ENCODE measurements around the gene HNF1A.

The HNF1A gene

DNA sequence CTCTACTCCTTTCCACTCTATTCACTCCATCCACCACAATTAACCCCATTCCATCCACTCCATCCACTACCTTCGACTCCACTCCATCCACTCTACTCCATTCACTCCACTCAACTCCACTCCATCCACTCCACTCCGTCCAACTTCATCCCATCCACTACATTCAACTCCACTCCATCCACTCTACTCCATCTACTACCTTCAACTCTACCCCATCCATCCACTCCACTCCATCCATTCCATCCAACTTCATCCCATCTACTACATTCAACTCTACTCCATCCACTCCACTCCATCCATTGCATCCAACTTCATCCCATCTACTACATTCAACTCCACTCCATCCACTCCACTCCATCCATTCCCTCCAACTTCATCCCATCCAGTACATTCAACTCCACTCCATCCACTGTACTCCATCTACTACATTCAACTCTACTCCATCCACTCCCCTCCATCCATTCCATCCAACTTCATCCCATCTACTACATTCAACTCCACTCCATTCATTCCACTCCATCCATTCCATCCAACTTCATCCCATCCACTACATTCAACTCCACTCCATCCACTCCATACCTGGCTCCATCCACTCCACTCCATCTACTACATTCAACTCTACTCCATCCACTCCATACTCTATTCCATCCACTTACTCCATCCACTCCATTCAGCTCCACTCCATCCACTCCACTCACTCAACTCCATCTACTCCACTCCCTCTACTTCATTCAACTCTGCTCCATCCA lies 16.4 kb downstream of the HNF1A start:
- H3K27me3 ChIP-seq (ENCODE audit: insufficient read depth, low read length, poor library complexity, severe bottlenecking), result no peaks in the 10 kb centered on the region
- TF ChIP-seq, protein P1, sequence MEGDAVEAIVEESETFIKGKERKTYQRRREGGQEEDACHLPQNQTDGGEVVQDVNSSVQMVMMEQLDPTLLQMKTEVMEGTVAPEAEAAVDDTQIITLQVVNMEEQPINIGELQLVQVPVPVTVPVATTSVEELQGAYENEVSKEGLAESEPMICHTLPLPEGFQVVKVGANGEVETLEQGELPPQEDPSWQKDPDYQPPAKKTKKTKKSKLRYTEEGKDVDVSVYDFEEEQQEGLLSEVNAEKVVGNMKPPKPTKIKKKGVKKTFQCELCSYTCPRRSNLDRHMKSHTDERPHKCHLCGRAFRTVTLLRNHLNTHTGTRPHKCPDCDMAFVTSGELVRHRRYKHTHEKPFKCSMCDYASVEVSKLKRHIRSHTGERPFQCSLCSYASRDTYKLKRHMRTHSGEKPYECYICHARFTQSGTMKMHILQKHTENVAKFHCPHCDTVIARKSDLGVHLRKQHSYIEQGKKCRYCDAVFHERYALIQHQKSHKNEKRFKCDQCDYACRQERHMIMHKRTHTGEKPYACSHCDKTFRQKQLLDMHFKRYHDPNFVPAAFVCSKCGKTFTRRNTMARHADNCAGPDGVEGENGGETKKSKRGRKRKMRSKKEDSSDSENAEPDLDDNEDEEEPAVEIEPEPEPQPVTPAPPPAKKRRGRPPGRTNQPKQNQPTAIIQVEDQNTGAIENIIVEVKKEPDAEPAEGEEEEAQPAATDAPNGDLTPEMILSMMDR (conservative IDR thresholded peaks at IDR 0.05; ENCODE audit: low read length), result no peak
- TF ChIP-seq EZH2phosphoT487 (IDR thresholded peaks at IDR 0.05; ENCODE audit: borderline replicate concordance), result no peak

DNA sequence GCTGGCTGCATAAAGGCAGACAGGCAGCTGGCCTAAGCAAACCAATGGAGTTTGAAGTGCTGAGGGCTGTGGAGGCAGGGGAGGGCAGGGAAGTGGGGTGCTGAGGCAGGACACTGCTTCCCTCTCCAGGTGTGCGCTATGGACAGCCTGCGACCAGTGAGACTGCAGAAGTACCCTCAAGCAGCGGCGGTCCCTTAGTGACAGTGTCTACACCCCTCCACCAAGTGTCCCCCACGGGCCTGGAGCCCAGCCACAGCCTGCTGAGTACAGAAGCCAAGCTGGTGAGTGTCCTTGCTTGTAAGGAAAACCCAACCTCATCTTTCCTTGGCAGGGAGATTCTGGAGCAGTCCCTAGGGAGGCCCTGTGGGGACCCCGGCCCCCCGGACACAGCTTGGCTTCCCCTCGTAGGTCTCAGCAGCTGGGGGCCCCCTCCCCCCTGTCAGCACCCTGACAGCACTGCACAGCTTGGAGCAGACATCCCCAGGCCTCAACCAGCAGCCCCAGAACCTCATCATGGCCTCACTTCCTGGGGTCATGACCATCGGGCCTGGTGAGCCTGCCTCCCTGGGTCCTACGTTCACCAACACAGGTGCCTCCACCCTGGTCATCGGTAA lies 17.9 kb downstream of the HNF1A start:
- Histone ChIP-seq H3F3A (ENCODE audit: low read depth) (no peaks in the 10 kb centered on the region), H3K4me1 (ENCODE audit: insufficient read depth, low read length, poor library complexity, severe bottlenecking) (peaks cover 19% of the 10 kb centered on the region), H3K4me3 (ENCODE audit: low read length, poor library complexity, severe bottlenecking) (no peak overlapping the region), H3K4me2 (ENCODE audit: low read depth, low read length, poor library complexity, severe bottlenecking) (no peak overlapping the region), H3K27me3 (ENCODE audit: insufficient read depth, low read length, poor library complexity, severe bottlenecking) (no peaks in the 10 kb centered on the region), H3K79me2 (ENCODE audit: insufficient read depth, low read length) (no peaks in the 10 kb centered on the region), H3K9me3 (ENCODE audit: insufficient read depth, low read depth, low read length) (no peaks in the 10 kb centered on the region), H3K9ac (ENCODE audit: low read depth, low read length, poor library complexity, severe bottlenecking) (no peak overlapping the region), H3K9me2 (replicated peaks; ENCODE audit: low read depth, low read length) (no peaks in the 10 kb centered on the region), H3K36me3 (ENCODE audit: insufficient read depth, low read length) (no peaks in the 10 kb centered on the region), H4K20me1 (ENCODE audit: insufficient read depth, low read length, poor library complexity, severe bottlenecking) (no peaks in the 10 kb centered on the region), H2AFZ (ENCODE audit: low read length) (no peak overlapping the region)
- TF ChIP-seq, protein P1 (conservative IDR thresholded peaks at IDR 0.05; ENCODE audit: low read length), result no peak
- TF ChIP-seq EZH2phosphoT487 (IDR thresholded peaks at IDR 0.05; ENCODE audit: borderline replicate concordance), result no peak

More for the DNA sequence above, 16.4 kb downstream of the HNF1A start:
- Histone ChIP-seq H3K79me2 (ENCODE audit: insufficient read depth, low read length) (no peaks in the 10 kb centered on the region), H3K4me3 (ENCODE audit: low read length, poor library complexity, severe bottlenecking) (no peak overlapping the region), H2AFZ (ENCODE audit: low read length) (no peak overlapping the region), H3K4me2 (ENCODE audit: low read depth, low read length, poor library complexity, severe bottlenecking) (no peak overlapping the region), H3K9me2 (replicated peaks; ENCODE audit: low read depth, low read length) (no peaks in the 10 kb centered on the region), H3F3A (ENCODE audit: low read depth) (no peaks in the 10 kb centered on the region), H3K9me3 (ENCODE audit: insufficient read depth, low read depth, low read length) (no peaks in the 10 kb centered on the region), H3K4me1 (ENCODE audit: insufficient read depth, low read length, poor library complexity, severe bottlenecking) (peaks cover 4% of the 10 kb centered on the region), H4K20me1 (ENCODE audit: insufficient read depth, low read length, poor library complexity, severe bottlenecking) (no peaks in the 10 kb centered on the region), H3K9ac (ENCODE audit: low read depth, low read length, poor library complexity, severe bottlenecking) (no peak overlapping the region), H3K36me3 (ENCODE audit: insufficient read depth, low read length) (no peaks in the 10 kb centered on the region)

DNA sequence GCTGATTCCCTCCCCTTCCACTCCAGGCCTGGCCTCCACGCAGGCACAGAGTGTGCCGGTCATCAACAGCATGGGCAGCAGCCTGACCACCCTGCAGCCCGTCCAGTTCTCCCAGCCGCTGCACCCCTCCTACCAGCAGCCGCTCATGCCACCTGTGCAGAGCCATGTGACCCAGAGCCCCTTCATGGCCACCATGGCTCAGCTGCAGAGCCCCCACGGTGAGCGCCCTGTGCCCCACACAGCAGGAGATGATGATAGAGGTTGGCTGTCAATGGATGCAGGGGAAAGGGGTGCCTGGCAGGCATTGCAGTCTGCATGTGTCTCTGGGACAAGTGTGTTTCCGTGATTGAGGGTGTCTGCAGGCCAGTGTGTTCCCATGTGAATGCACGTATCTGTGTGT lies 19.1 kb downstream of the HNF1A start:
- Histone ChIP-seq H3K9ac (ENCODE audit: low read depth, low read length, poor library complexity, severe bottlenecking) (no peak overlapping the region), H3K4me3 (ENCODE audit: low read length, poor library complexity, severe bottlenecking) (no peak overlapping the region), H4K20me1 (ENCODE audit: insufficient read depth, low read length, poor library complexity, severe bottlenecking) (no peaks in the 10 kb centered on the region), H3K79me2 (ENCODE audit: insufficient read depth, low read length) (no peaks in the 10 kb centered on the region), H3K4me2 (ENCODE audit: low read depth, low read length, poor library complexity, severe bottlenecking) (no peak overlapping the region), H3K9me3 (ENCODE audit: insufficient read depth, low read depth, low read length) (no peaks in the 10 kb centered on the region), H3K4me1 (ENCODE audit: insufficient read depth, low read length, poor library complexity, severe bottlenecking) (peaks cover 26% of the 10 kb centered on the region), H3K9me2 (replicated peaks; ENCODE audit: low read depth, low read length) (no peaks in the 10 kb centered on the region), H3K36me3 (ENCODE audit: insufficient read depth, low read length) (no peaks in the 10 kb centered on the region), H3K27me3 (ENCODE audit: insufficient read depth, low read length, poor library complexity, severe bottlenecking) (no peaks in the 10 kb centered on the region), H2AFZ (ENCODE audit: low read length) (no peak overlapping the region), H3F3A (ENCODE audit: low read depth) (no peaks in the 10 kb centered on the region)
- TF ChIP-seq, protein P1 (conservative IDR thresholded peaks at IDR 0.05; ENCODE audit: low read length), result no peak
- no peak for TF ChIP-seq EZH2phosphoT487 (IDR thresholded peaks at IDR 0.05; ENCODE audit: borderline replicate concordance)
